ENCODE data around the gene PKNOX1.

DNA sequence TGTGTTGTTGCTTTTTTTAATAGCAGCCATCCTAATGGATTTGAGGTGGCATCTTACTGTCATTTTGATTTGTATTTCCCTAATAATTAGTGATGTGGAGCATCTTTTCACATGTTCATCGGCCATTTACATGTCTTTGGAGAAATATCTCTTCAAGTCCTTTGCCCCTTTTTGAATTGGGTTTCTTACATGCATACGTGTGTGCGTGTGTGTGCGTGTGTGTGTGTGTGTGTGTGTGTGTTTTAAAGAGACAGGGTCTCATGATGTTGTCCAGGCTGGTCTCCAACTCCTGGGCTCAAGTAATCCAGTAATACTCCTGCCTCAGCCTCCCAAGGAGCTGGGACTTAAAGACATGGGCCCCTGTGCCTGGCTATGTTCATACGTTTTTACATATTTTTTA, 9.5 kb downstream of the PKNOX1 start:
- TF ChIP-seq, protein P1, sequence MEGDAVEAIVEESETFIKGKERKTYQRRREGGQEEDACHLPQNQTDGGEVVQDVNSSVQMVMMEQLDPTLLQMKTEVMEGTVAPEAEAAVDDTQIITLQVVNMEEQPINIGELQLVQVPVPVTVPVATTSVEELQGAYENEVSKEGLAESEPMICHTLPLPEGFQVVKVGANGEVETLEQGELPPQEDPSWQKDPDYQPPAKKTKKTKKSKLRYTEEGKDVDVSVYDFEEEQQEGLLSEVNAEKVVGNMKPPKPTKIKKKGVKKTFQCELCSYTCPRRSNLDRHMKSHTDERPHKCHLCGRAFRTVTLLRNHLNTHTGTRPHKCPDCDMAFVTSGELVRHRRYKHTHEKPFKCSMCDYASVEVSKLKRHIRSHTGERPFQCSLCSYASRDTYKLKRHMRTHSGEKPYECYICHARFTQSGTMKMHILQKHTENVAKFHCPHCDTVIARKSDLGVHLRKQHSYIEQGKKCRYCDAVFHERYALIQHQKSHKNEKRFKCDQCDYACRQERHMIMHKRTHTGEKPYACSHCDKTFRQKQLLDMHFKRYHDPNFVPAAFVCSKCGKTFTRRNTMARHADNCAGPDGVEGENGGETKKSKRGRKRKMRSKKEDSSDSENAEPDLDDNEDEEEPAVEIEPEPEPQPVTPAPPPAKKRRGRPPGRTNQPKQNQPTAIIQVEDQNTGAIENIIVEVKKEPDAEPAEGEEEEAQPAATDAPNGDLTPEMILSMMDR (conservative IDR thresholded peaks at IDR 0.05 in 1 of 2, IDR thresholded peaks at IDR 0.05 in 1 of 2; ENCODE audit: low read depth in 1 of 2, low read length in 2 of 2), result no peak
- TF ChIP-seq EZH2 (IDR thresholded peaks at IDR 0.05; ENCODE audit: low read length, missing control alignments), result no peak
